DMS 273 (cell line): ENCODE results near the gene ELMO1.

ENCODE experiments used
- DNase-seq: peaks from one replicate; lab custom pipeline; 2025; ENCODE audit not compliant: unreplicated experiment; lab: John Stamatoyannopoulos, UW

Gene ELMO1

GRCh38 chr7:37234334-37234733, 214.3 kb downstream of the ELMO1 start:
- DNase-seq: no peak

- no peak for DNase-seq
Observed at GRCh38 chr7:37231613-37232012, 217.1 kb downstream of the ELMO1 start.

- DNase-seq: peak; percentile 27
Observed at GRCh38 chr7:37230221-37230620, 218.4 kb downstream of the ELMO1 start.

DNA sequence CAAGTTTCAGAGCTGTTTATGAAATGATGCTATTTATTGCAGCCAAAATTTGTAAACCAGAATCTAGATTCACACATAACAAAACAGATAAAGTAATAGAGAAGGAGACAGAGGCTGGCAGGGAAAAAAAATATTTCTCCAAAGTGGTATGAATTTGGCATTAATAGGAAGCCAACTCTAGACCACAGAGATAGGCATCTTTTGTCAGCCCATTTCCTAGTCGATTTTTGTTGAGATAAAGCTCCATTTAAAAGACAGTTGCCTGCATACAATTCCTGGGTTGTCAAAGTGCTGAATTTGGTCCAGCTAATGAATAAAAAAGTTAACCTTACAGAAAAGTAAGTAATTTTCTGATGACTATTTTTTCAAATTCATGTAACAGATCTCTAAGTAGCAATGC, 219.3 kb downstream of the ELMO1 start:
- DNase-seq: no peak

DNA sequence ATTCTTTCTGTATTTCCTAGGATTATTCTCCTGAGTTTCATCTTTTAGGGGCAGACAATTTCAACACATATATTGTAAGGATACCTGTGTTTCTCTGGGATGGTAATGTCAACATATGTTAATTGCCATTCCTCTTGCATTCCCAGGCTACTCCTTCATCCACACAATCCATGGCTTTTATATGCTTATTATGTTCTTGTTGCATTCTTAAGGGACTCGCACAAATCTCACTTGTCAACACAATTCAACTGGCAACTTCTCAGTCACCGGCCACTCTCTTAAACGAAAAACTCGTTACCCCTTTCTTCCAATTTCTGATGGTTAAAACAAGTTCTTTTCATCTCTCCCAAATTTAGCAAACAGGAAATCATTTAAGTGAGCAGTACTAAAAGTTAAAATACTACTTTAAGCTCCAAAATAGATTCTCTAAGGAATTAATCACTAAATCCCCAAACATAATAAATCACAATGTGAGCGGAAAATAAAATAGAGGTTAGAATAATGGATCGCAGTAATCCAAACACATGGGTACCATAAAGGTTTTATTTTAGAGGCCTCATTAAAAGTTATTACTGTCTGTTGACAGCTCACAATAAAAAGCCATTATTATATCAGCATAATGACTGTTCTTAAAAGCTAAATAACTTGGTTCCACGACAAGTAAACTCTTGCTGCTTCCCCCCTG, 223.2 kb downstream of the ELMO1 start:
- no peak for DNase-seq

DNA sequence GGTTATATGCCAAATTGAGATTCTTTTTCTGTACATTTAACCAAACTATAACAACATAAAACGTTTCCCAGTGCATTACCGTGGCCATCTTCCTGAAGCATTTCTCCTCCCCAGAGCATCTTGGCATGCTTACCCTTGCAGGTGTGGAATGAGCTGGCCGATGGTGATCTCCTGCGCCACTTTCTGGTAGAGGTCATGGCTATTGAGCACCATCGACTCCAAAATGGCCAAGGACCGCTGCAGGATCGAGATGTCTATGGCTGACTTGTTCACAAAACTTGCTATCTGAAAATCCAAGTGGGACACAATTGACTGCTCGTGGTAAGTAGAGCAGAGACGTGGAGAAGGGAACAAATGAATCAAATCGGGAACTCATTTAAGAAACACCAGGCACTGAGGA, 223.9 kb downstream of the ELMO1 start:
- no peak for DNase-seq

GRCh38 chr7:37220664-37221063, 228.0 kb downstream of the ELMO1 start:
- DNase-seq: no peak

DNA sequence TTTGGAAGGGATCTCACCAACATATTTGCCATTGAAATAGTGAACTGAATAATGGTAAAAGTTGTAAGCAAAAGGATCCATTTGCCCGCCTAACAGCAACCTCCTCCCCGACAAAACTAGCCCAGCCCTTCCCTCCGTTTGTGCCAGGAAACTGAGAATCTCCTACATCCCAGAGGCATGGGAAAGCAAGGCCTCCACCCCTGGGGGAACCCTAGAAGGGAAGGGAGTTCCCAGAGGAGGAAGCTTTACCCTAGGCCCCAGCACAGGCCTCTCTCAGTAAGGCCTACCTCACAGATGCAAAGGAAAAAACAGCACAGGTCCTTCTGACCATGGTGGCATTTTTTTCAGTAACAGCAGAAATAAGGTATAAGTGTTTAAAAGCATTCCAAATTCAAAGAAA, 229.7 kb downstream of the ELMO1 start:
- no peak for DNase-seq

DNA sequence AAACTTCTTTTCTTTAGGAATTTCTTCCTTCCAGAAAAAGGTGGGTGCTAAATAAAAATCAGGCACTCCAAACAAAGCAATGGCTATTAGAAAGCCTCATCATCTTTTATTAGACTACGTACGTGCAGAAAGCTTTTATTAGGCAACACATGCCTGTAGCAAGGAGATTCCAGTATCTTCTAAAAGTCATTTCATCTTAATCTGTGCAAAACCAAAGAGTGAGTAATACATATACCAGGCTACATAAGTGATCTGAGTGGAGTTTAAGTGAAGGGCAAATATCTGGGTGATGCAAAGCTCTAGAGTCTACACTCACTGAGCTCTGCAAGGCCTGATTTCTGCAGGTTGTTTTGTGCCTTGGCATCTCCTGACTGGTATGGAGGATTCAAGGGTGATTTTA, 231.7 kb downstream of the ELMO1 start:
- no peak for DNase-seq

GRCh38 chr7:37216156-37216852, 232.4 kb downstream of the ELMO1 start:
- DNase-seq: no peak

- DNase-seq: no peak
Observed at GRCh38 chr7:37215290-37215923, 233.3 kb downstream of the ELMO1 start.

DNA sequence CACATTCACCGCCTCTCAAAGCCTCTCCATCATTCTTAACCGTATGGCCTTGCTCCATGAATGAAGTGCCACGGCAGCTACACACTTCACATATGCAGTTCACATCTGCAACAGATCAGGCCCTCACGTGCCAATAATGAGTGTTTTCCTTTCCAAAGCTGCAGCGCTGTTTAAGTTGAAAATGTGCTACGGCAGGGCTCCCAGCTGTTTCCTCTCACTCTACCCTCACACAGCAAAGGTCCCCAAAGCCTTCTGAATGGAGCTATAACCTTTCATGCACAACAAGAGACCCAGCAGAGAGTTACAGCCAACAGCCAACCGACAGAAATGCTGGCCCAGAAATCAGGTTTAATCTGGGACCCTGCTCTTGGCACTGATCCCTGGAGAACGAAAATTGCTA, 236.1 kb downstream of the ELMO1 start:
- no peak for DNase-seq

- DNase-seq: no peak
Observed at GRCh38 chr7:37212051-37212450, 236.6 kb downstream of the ELMO1 start.

DNA sequence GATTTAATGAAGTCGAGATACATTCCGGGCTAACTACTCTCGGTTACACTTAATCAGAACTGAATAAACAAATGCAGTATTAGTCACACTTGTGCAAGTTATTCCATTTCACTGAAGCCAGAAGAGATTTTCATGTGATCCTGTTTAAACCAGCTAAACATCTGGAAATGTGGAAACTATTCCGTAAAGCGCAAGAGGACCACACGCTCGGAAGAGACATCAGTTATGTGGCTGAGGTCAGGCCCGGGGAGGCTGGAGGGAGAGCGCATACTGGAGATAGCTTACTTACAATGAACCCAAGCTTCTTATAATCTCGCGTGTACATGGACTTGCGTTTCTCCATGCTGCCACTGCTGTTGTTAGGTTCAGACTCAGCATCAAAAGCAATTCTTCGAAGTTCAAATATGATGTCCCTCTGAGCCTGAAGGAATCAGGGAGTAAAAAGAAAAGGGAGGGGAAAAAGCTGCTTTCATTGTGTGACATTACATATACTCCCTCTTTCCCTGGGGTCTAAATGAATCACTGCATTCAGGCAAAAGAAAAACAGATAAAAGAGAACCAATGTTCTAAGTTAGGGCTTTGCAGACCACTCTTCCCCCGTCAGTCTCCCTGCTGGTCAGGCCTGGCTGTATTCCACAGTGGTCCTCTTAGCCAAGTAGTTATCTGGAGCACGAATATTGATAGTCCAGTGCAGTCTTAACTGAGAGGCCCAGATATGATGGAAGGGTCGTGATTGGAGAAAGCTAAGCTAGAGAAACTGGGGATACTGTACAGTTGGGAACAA, 237.4 kb downstream of the ELMO1 start:
- DNase-seq: no peak

GRCh38 chr7:37209195-37209594, 239.5 kb downstream of the ELMO1 start:
- DNase-seq: no peak

DNA sequence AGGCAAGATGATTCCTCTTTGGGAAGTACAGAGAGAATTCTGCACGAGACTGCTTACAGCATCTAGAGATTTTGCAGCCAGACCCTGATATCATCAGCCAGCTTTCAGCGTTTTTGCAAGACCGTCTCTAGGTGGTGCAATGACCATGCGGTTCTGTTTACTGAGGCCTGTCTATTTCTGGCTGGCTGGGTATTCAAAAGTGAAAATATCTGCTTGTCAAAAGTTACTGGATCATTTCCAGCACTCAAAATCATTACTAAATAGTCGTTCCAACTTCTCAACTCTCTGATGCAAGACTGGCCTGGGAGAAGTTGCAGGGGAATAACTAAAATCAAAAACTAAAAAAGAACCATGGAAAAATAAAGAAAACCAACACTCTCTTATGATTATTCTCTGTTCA, 240.1 kb downstream of the ELMO1 start:
- peak; percentile 77 for DNase-seq

- no peak for DNase-seq
Observed at GRCh38 chr7:37206192-37206591, 242.5 kb downstream of the ELMO1 start.

GRCh38 chr7:37205451-37205850, 243.2 kb downstream of the ELMO1 start:
- DNase-seq: no peak

GRCh38 chr7:37201876-37202198, 246.8 kb downstream of the ELMO1 start:
- DNase-seq: no peak

DNA sequence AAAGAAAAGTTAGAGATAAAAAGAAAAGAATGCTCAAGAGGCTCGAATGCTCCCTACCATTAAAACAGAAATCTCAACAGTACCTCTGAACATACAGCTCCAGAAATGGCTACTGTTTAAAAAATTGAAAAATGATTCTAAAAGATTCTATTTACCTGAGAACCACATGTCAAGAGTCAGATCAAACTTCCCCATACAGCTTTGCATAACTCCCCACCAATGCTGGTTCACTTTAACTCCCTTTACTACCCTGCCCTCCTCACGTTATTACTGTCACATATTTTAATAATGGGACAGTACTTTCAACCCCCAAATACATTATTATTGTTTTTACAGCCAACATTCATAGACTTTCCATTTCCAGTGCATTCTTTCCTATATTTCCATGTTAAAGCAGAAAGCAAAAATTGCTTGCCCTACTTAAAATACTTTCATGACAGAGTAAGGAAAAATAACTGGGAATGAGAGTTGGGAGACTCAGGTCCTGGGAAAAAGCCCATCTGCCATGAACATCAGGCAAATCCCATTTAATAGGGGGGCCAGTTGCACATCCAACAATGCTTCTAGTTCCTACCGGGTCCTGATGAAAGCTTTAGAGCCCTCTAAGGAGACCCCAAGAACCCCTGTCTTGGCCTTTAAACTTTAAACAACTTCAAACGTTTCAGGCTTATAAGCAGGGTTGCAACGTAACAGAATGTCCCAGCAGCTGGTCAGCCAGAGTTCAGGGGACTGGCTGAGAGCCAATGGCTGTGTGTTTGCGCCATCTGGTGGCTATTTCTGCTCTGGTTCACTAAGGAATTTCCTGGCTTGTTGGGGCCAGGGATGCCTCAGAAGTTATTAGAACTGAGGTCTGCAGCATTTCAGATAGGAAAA, 247.4 kb downstream of the ELMO1 start:
- peak; percentile 95 for DNase-seq
